PC-9 (cell line): ENCODE measurements around the gene EPB41L4B.

ENCODE experiments used
- CTCF ChIP-seq: fragments of 200-600 bp; sonication (generic); conservative IDR thresholded peaks from 2 replicates; pipeline ENCODE4 v1.6.1; 2017; ENCODE audit warnings: mixed run types, antibody characterized with exemption, mild to moderate bottlenecking, moderate library complexity
- EZH2 ChIP-seq: fragments of 200-600 bp; sonication (generic); IDR thresholded peaks from 2 replicates; pipeline ENCODE4 v1.8.0; 2017; ENCODE audit warnings: antibody characterized with exemption, low read depth

- no peak for TF ChIP-seq CTCF
- no peak for TF ChIP-seq EZH2
Measured at GRCh38 chr9:109341561-109341960, 20.7 kb upstream of the EPB41L4B start.
